ENCODE measurements around the gene VWC2L. TPM values are rescaled to one million over a fixed set of nuclear protein-coding genes. Genes with fewer than 3 reads are reported as not detected.

VWC2L gene
- total RNA-seq, 1 experiment from 2014 or later: not detected

DNA sequence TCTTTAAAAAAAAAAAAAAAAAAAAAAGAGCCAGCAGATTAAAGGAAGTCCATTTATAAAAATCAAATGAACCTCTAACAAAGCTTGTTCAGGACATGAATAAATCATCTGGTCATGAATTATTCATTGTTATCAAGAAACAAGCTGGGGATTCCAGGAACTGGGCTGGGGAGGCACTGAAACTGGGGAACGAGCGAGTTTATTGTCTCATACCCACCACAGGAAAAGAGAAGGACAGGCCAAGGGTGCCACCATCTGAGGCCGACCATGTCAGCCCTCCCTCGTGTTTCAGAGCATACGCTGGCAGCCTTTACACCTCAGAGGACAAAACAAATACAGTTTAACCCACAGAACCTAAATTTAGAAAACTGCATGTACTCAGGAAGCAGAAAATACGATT, 164.2 kb downstream of the VWC2L start:
- DNase-seq: no peak
- ChIA-PET POLR2A (ENCODE audit: unreplicated experiment) (no interaction called here), CTCF (no interaction called here)
- Histone ChIP-seq H3K4me1 (replicated peaks; ENCODE audit: insufficient read depth) (no peaks in the 10 kb centered on the region), H3K4me2 (no peak overlapping the region), H3K9me3 (ENCODE audit: insufficient read depth, low read depth) (no peaks in the 10 kb centered on the region), H3K9me2 (ENCODE audit: insufficient read depth) (no peaks in the 10 kb centered on the region), H3K27me3 (ENCODE audit: insufficient read depth, low read depth) (no peaks in the 10 kb centered on the region), H3K4me3 (no peak overlapping the region), H3K79me2 (ENCODE audit: low read depth) (no peaks in the 10 kb centered on the region), H3K27ac (no peak overlapping the region), H4K20me1 (ENCODE audit: insufficient read depth) (no peaks in the 10 kb centered on the region), H2AFZ (no peak overlapping the region), H3K36me3 (ENCODE audit: low read depth) (no peaks in the 10 kb centered on the region), H3F3A (ENCODE audit: insufficient read depth, low read depth) (no peaks in the 10 kb centered on the region)
- intact Hi-C loops (cut with micrococcal nuclease; ENCODE audit: unreplicated experiment): no loop called here
- BruUV-seq (replicated peaks): no TSS peak
- TF ChIP-seq EZH2 (IDR thresholded peaks at IDR 0.05; ENCODE audit: low read depth): no peak
- TF ChIP-seq, protein P1, sequence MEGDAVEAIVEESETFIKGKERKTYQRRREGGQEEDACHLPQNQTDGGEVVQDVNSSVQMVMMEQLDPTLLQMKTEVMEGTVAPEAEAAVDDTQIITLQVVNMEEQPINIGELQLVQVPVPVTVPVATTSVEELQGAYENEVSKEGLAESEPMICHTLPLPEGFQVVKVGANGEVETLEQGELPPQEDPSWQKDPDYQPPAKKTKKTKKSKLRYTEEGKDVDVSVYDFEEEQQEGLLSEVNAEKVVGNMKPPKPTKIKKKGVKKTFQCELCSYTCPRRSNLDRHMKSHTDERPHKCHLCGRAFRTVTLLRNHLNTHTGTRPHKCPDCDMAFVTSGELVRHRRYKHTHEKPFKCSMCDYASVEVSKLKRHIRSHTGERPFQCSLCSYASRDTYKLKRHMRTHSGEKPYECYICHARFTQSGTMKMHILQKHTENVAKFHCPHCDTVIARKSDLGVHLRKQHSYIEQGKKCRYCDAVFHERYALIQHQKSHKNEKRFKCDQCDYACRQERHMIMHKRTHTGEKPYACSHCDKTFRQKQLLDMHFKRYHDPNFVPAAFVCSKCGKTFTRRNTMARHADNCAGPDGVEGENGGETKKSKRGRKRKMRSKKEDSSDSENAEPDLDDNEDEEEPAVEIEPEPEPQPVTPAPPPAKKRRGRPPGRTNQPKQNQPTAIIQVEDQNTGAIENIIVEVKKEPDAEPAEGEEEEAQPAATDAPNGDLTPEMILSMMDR (conservative IDR thresholded peaks at IDR 0.05): no peak

DNA sequence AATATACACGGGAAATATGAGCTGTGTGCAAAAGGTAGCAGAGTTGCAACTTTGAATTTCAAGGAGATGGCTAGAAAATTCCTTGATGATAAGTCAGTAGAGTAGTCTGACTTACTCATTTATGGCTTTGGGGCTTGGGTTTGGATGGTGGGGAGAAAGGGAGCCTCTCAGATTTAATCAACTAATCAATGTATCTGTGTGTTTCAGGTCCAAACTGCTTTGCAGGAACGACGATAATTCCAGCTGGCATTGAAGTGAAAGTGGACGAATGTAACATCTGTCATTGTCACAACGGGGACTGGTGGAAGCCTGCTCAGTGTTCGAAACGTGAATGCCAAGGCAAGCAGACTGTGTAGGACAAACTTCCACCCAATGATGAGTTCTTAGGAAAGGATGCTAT, 164.6 kb downstream of the VWC2L start:
- Histone ChIP-seq H3K79me2 (ENCODE audit: low read depth) (no peaks in the 10 kb centered on the region), H3F3A (ENCODE audit: insufficient read depth, low read depth) (no peaks in the 10 kb centered on the region), H3K4me2 (no peak overlapping the region), H4K20me1 (ENCODE audit: insufficient read depth) (no peaks in the 10 kb centered on the region), H3K4me1 (replicated peaks; ENCODE audit: insufficient read depth) (no peaks in the 10 kb centered on the region), H3K27me3 (ENCODE audit: insufficient read depth, low read depth) (no peaks in the 10 kb centered on the region), H3K9me3 (ENCODE audit: insufficient read depth, low read depth) (no peaks in the 10 kb centered on the region), H2AFZ (no peak overlapping the region), H3K9me2 (ENCODE audit: insufficient read depth) (no peaks in the 10 kb centered on the region), H3K36me3 (ENCODE audit: low read depth) (no peaks in the 10 kb centered on the region), H3K4me3 (no peak overlapping the region), H3K27ac (no peak overlapping the region)
- BruUV-seq (replicated peaks): no TSS peak
- ChIA-PET POLR2A (ENCODE audit: unreplicated experiment) (no interaction called here), CTCF (interaction anchor here (0.6 kb wide), 1 partner anchor 117 kb away, joined by 3 read pairs; no protein-coding TSS in a partner anchor)
- no peak for DNase-seq
- intact Hi-C loops (cut with micrococcal nuclease; ENCODE audit: unreplicated experiment): no loop called here
- TF ChIP-seq, protein P1 (conservative IDR thresholded peaks at IDR 0.05): no peak
- TF ChIP-seq EZH2 (IDR thresholded peaks at IDR 0.05; ENCODE audit: low read depth): no peak

GRCh38 chr2:214577769-214578168, 166.9 kb downstream of the VWC2L start:
- Histone ChIP-seq H3F3A (ENCODE audit: insufficient read depth, low read depth) (no peaks in the 10 kb centered on the region), H2AFZ (no peak overlapping the region), H3K79me2 (ENCODE audit: low read depth) (no peaks in the 10 kb centered on the region), H3K4me3 (no peak overlapping the region), H4K20me1 (ENCODE audit: insufficient read depth) (no peaks in the 10 kb centered on the region), H3K27me3 (ENCODE audit: insufficient read depth, low read depth) (no peaks in the 10 kb centered on the region), H3K4me1 (replicated peaks; ENCODE audit: insufficient read depth) (no peaks in the 10 kb centered on the region), H3K4me2 (no peak overlapping the region), H3K9me3 (ENCODE audit: insufficient read depth, low read depth) (no peaks in the 10 kb centered on the region), H3K27ac (no peak overlapping the region), H3K36me3 (ENCODE audit: low read depth) (no peaks in the 10 kb centered on the region), H3K9me2 (ENCODE audit: insufficient read depth) (no peaks in the 10 kb centered on the region)
- intact Hi-C loops (cut with micrococcal nuclease; ENCODE audit: unreplicated experiment): no loop called here
- ChIA-PET CTCF (no interaction called here), POLR2A (ENCODE audit: unreplicated experiment) (no interaction called here)
- BruUV-seq (replicated peaks): no TSS peak
- no peak for DNase-seq
- TF ChIP-seq, protein P1 (conservative IDR thresholded peaks at IDR 0.05): no peak
- TF ChIP-seq EZH2 (IDR thresholded peaks at IDR 0.05; ENCODE audit: low read depth): no peak
